H9 (cell line): ENCODE measurements around the gene DCANP1. TPM values are rescaled to one million over a fixed set of nuclear protein-coding genes. Genes with fewer than 3 reads are reported as not detected.

Experiments used
- DNase-seq: peaks from one replicate; pipeline ENCODE4 v3.0.0-alpha.2; 2017
- H2AFZ ChIP-seq: one replicate; pipeline ENCODE4 v1.6.1; 2013; ENCODE audit warnings: mild to moderate bottlenecking, low read length, control low read depth, moderate library complexity
- H2AK5ac ChIP-seq: 2 replicates; pipeline ENCODE4 v1.6.1; 2013; ENCODE audit warnings: low read length, control low read depth, mixed read lengths; ENCODE audit not compliant: insufficient read length
- H2BK120ac ChIP-seq: one replicate; pipeline ENCODE4 v1.6.1; 2013; ENCODE audit warnings: low read depth, mild to moderate bottlenecking, low read length, control low read depth, inconsistent platforms; ENCODE audit not compliant: poor library complexity, severe bottlenecking
- H2BK12ac ChIP-seq: 2 replicates; pipeline ENCODE4 v1.6.1; 2013; ENCODE audit warnings: low read length, control low read depth, mixed read lengths, low read depth; ENCODE audit not compliant: insufficient read length
- H2BK15ac ChIP-seq: 2 replicates; pipeline ENCODE4 v1.6.1; 2013; ENCODE audit warnings: low read depth, low read length, control low read depth
- H2BK20ac ChIP-seq: one replicate; pipeline ENCODE4 v1.6.1; 2013; ENCODE audit warnings: low read depth, mild to moderate bottlenecking, low read length, control low read depth, inconsistent platforms; ENCODE audit not compliant: poor library complexity, severe bottlenecking
- H2BK5ac ChIP-seq: 2 replicates; pipeline ENCODE4 v1.6.1; 2013; ENCODE audit warnings: low read length, control low read depth, mixed read lengths; ENCODE audit not compliant: insufficient read length
- H3K14ac ChIP-seq: 2 replicates; pipeline ENCODE4 v1.6.1; 2013; ENCODE audit warnings: low read length, control low read depth; ENCODE audit not compliant: insufficient read depth
- H3K18ac ChIP-seq: 2 replicates; pipeline ENCODE4 v1.6.1; 2013; ENCODE audit warnings: low read depth, mild to moderate bottlenecking, mixed read lengths, low read length, control low read depth; ENCODE audit not compliant: insufficient read length
- H3K23ac ChIP-seq: 2 replicates; pipeline ENCODE4 v1.6.1; 2013; ENCODE audit warnings: low read length, control low read depth, mixed read lengths, low read depth; ENCODE audit not compliant: insufficient read length
- H3K23me2 ChIP-seq: 2 replicates; pipeline ENCODE4 v1.6.1; 2013; ENCODE audit warnings: low read depth, mild to moderate bottlenecking, mixed read lengths, low read length, control low read depth; ENCODE audit not compliant: insufficient read length, poor library complexity, severe bottlenecking
- H3K27ac ChIP-seq: 2 replicates; pipeline ENCODE4 v1.5.1; 2013; ENCODE audit warnings: low read length, control low read depth, mixed read lengths, low read depth; ENCODE audit not compliant: insufficient read length
- H3K27me3 ChIP-seq: 2 replicates; pipeline ENCODE4 v1.6.1; 2013; ENCODE audit warnings: low read length, control low read depth, inconsistent platforms; ENCODE audit not compliant: insufficient read depth
- H3K4ac ChIP-seq: 2 replicates; pipeline ENCODE4 v1.6.1; 2013; ENCODE audit warnings: low read depth, mild to moderate bottlenecking, control low read depth, inconsistent platforms, low read length, moderate library complexity
- H3K4me1 ChIP-seq: 2 replicates; pipeline ENCODE4 v1.6.1; 2013; ENCODE audit warnings: low read length, control low read depth, inconsistent platforms; ENCODE audit not compliant: insufficient read depth
- H3K4me2 ChIP-seq: 2 replicates; pipeline ENCODE4 v1.6.1; 2013; ENCODE audit warnings: low read length, control low read depth, mixed read lengths; ENCODE audit not compliant: insufficient read length, insufficient read depth
- H3K56ac ChIP-seq: 2 replicates; pipeline ENCODE4 v1.6.1; 2013; ENCODE audit warnings: low read depth, mild to moderate bottlenecking, mixed read lengths, low read length, control low read depth; ENCODE audit not compliant: insufficient read length
- H3K79me1 ChIP-seq: 2 replicates; pipeline ENCODE4 v1.6.1; 2013; ENCODE audit warnings: low read depth, mild to moderate bottlenecking, moderate library complexity, low read length, control low read depth, inconsistent platforms; ENCODE audit not compliant: insufficient read depth, poor library complexity, severe bottlenecking
- H3K79me2 ChIP-seq: 2 replicates; pipeline ENCODE4 v1.6.1; 2013; ENCODE audit warnings: low read length, control low read depth, inconsistent platforms; ENCODE audit not compliant: insufficient read depth
- H3K9ac ChIP-seq: 2 replicates; pipeline ENCODE4 v1.6.1; 2013; ENCODE audit warnings: low read length, control low read depth, mixed read lengths; ENCODE audit not compliant: insufficient read length; ENCODE audit errors: extremely low read depth
- H3K9me3 ChIP-seq: one replicate; pipeline ENCODE4 v1.6.1; 2013; ENCODE audit warnings: low read depth, low read length, inconsistent platforms; ENCODE audit not compliant: control insufficient read depth
- H3T11ph ChIP-seq: one replicate; pipeline ENCODE4 v1.6.1; 2013; ENCODE audit warnings: mild to moderate bottlenecking, low read length, control low read depth, inconsistent platforms
- H4K20me1 ChIP-seq: one replicate; pipeline ENCODE4 v1.6.1; 2013; ENCODE audit not compliant: control insufficient read depth, insufficient read length, insufficient read depth
- H4K5ac ChIP-seq: 2 replicates; pipeline ENCODE4 v1.6.1; 2013; ENCODE audit warnings: low read depth, mild to moderate bottlenecking, mixed read lengths, low read length, control low read depth; ENCODE audit not compliant: insufficient read length
- H4K8ac ChIP-seq: replicated peaks from 2 replicates; pipeline ENCODE4 v1.6.1; 2013; ENCODE audit warnings: low read length, control low read depth, mixed read lengths, low read depth; ENCODE audit not compliant: insufficient read length
- H4K91ac ChIP-seq: 2 replicates; pipeline ENCODE4 v1.6.1; 2013; ENCODE audit warnings: low read depth, mild to moderate bottlenecking, moderate library complexity, mixed read lengths, low read length, control low read depth; ENCODE audit not compliant: insufficient read length
- H3K27ac Mint-ChIP-seq, 3 experiments: 2 replicates in 2 of 3; 3 replicates in 1 of 3; pipeline ENCODE4 v1.8.0; 2020 to 2021; ENCODE audit warnings: mixed read lengths in 3 of 3, mild to moderate bottlenecking in 1 of 3, moderate library complexity in 1 of 3
- H3K27me3 Mint-ChIP-seq: 2 replicates; pipeline ENCODE4 v1.8.0; 2021; ENCODE audit warnings: low read depth, mild to moderate bottlenecking, moderate library complexity, mixed read lengths
- H3K36me3 Mint-ChIP-seq, 3 experiments: 2 replicates in 2 of 3; 3 replicates in 1 of 3; pipeline ENCODE4 v1.8.0; 2020 to 2021; ENCODE audit warnings: low read depth in 3 of 3, mixed read lengths in 3 of 3; ENCODE audit not compliant: insufficient read depth in 1 of 3
- H3K4me1 Mint-ChIP-seq, 2 experiments: 2 replicates each; pipeline ENCODE4 v1.8.0; 2020; ENCODE audit warnings: mixed read lengths in 2 of 2
- H3K4me3 Mint-ChIP-seq, 2 experiments: 2 replicates in 1 of 2; 3 replicates in 1 of 2; pipeline ENCODE4 v1.8.0; 2020 to 2021; ENCODE audit warnings: mild to moderate bottlenecking in 2 of 2, mixed read lengths in 2 of 2, moderate library complexity in 1 of 2
- H3K9me3 Mint-ChIP-seq, 2 experiments: 2 replicates in 1 of 2; 3 replicates in 1 of 2; pipeline ENCODE4 v1.8.0; 2020; ENCODE audit warnings: mild to moderate bottlenecking in 2 of 2, mixed read lengths in 2 of 2, moderate library complexity in 1 of 2
- WGBS: extraction: QIAGEN DNeasy Blood & Tissue Kit; methylation state at CpG from one replicate; pipeline ENCODE4 v1.1.7; 2013; ENCODE audit warnings: missing lambda C conversion rate, low lambda C conversion rate, mixed read lengths; ENCODE audit not compliant: insufficient read length; ENCODE audit errors: extremely low coverage; 5-methylcytosine and 5-hydroxymethylcytosine counted together
- total RNA-seq: library from RNA; stranded (reverse); gene quantifications from 2 replicates; pipeline ENCODE4 v1.2.1, GENCODE V29; 2021
- TF ChIP-seq, protein P1 (sequence below): fragments of 200-600 bp; sonication (generic); conservative IDR thresholded peaks from 3 replicates; pipeline ENCODE4 v1.8.0; 2021; ENCODE audit warnings: antibody characterized with exemption, mild to moderate bottlenecking

The DCANP1 gene
- total RNA-seq, 1 experiment from 2014 or later: not detected

DNA sequence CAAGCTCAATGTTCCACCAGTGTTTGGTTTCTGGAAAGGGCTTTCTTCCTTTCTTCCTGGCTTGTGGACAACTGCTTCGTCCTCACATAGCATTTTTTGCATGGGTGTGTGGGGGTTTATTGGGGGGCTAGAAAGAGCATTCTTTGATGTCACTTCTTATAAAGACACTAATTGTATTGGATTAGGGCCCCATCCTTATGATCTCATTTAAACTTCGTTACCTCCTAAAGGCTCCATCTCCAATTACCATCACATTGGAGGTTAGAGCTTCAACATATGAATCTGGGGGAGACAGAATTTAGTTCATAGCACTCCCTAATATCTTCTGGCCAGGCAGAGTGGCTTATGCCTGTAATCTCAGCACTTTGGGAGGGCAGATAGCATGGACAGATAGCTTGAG is 42.1 kb downstream of the DCANP1 start:
- H2BK120ac ChIP-seq: no peak overlapping the region
- peaks cover 88% of the 10 kb centered on the region for H3K27me3 Mint-ChIP-seq

More for the DNA sequence above, 42.1 kb downstream of the DCANP1 start:
- peaks cover 4 to 6% (median 5%) of the 10 kb centered on the region in 3 experiments; a peak in 5 of 7 replicates for H3K36me3 Mint-ChIP-seq
- H4K5ac ChIP-seq: no peak overlapping the region
- peaks cover 2% of the 10 kb centered on the region for H4K20me1 ChIP-seq
- H3K14ac ChIP-seq: no peak overlapping the region
- H3K4me1 ChIP-seq: peaks cover 9% of the 10 kb centered on the region; the same call in 1 of the 2 replicates
- peaks cover 20 to 22% of the 10 kb centered on the region in 2 experiments for H3K4me1 Mint-ChIP-seq
- no peak for DNase-seq
- no peak overlapping the region for H2AK5ac ChIP-seq
- no peak overlapping the region for H3K23ac ChIP-seq
- no peak overlapping the region for H4K91ac ChIP-seq
- H3K9me3 Mint-ChIP-seq: peaks cover 16 to 19% of the 10 kb centered on the region in 2 experiments
- H4K8ac ChIP-seq: no peak overlapping the region
- no peak overlapping the region for H3T11ph ChIP-seq
- H2BK5ac ChIP-seq: no peak overlapping the region
- H3K79me2 ChIP-seq: no peaks in the 10 kb centered on the region
- H2BK20ac ChIP-seq: no peak overlapping the region
- WGBS: no CpG with 5 or more reads among the region's 2 CpGs
- H3K23me2 ChIP-seq: peaks cover 3% of the 10 kb centered on the region
- no peak overlapping the region for H2AFZ ChIP-seq
- H3K27ac ChIP-seq: no peak overlapping the region
- H3K27ac Mint-ChIP-seq: no peak overlapping the region
- TF ChIP-seq, protein P1, sequence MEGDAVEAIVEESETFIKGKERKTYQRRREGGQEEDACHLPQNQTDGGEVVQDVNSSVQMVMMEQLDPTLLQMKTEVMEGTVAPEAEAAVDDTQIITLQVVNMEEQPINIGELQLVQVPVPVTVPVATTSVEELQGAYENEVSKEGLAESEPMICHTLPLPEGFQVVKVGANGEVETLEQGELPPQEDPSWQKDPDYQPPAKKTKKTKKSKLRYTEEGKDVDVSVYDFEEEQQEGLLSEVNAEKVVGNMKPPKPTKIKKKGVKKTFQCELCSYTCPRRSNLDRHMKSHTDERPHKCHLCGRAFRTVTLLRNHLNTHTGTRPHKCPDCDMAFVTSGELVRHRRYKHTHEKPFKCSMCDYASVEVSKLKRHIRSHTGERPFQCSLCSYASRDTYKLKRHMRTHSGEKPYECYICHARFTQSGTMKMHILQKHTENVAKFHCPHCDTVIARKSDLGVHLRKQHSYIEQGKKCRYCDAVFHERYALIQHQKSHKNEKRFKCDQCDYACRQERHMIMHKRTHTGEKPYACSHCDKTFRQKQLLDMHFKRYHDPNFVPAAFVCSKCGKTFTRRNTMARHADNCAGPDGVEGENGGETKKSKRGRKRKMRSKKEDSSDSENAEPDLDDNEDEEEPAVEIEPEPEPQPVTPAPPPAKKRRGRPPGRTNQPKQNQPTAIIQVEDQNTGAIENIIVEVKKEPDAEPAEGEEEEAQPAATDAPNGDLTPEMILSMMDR: no peak
- no peak overlapping the region for H3K56ac ChIP-seq
- H3K4me3 Mint-ChIP-seq: no peak overlapping the region
- no peak overlapping the region for H3K4ac ChIP-seq
- H3K18ac ChIP-seq: no peak overlapping the region
- no peak overlapping the region for H3K4me2 ChIP-seq
- H3K27me3 ChIP-seq: peaks cover 25% of the 10 kb centered on the region; the same call in 1 of the 2 replicates
- H3K79me1 ChIP-seq: no peaks in the 10 kb centered on the region
- H2BK12ac ChIP-seq: no peak overlapping the region
- H3K9me3 ChIP-seq: no peaks in the 10 kb centered on the region
- H3K9ac ChIP-seq: no peak overlapping the region
- no peak overlapping the region for H2BK15ac ChIP-seq
